ENCODE measurements around the gene CAMP.

GRCh38 chr3:48267782-48268181, 44.5 kb downstream of the CAMP start:
- TF ChIP-seq, protein P1, sequence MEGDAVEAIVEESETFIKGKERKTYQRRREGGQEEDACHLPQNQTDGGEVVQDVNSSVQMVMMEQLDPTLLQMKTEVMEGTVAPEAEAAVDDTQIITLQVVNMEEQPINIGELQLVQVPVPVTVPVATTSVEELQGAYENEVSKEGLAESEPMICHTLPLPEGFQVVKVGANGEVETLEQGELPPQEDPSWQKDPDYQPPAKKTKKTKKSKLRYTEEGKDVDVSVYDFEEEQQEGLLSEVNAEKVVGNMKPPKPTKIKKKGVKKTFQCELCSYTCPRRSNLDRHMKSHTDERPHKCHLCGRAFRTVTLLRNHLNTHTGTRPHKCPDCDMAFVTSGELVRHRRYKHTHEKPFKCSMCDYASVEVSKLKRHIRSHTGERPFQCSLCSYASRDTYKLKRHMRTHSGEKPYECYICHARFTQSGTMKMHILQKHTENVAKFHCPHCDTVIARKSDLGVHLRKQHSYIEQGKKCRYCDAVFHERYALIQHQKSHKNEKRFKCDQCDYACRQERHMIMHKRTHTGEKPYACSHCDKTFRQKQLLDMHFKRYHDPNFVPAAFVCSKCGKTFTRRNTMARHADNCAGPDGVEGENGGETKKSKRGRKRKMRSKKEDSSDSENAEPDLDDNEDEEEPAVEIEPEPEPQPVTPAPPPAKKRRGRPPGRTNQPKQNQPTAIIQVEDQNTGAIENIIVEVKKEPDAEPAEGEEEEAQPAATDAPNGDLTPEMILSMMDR (IDR thresholded peaks at IDR 0.05; ENCODE audit: low read depth, low read length) = no peak
- no peak for TF ChIP-seq EZH2phosphoT487 (IDR thresholded peaks at IDR 0.05; ENCODE audit: low read depth)
